ENCODE data around the gene U2SURP. TPM values are rescaled to one million over a fixed set of nuclear protein-coding genes. Genes with fewer than 3 reads are reported as not detected.

Gene U2SURP
- total RNA-seq = 24.1 and 54.1 TPM in 2 replicates

GRCh38 chr3:143001369-143002082, at the start of gene U2SURP:
TSS of gene U2SURP (plus strand) at chr3:143001570. CDS start at chr3:143001629, 59 bp downstream.

GRCh38 chr3:142963516-142964448, 37.6 kb upstream of the U2SURP start, which contains the start of gene PAQR9:
TSS of gene PAQR9 (minus strand) at chr3:142963674. CDS start at chr3:142963336, 338 bp downstream.

Other genes starting within 250 kb of the U2SURP start
- 0.49 and 0.50 TPM in 2 replicates for gene PCOLCE2, start 112.5 kb upstream of the U2SURP start, total RNA-seq
- gene PAQR9, start 37.9 kb upstream of the U2SURP start, total RNA-seq = not detected in 2 replicates
- 3.4 and 4.8 TPM in 2 replicates for gene CHST2, start 118.2 kb downstream of the U2SURP start, total RNA-seq